HG02763 (cell line): ENCODE results near the gene PIGS.
"Not testable (repeated sequence)": the region's sequence is repeated elsewhere in the genome, so short reads cannot be mapped to it uniquely, and the experiment has no call there.

Experiments
- ATAC-seq: cut with Tn5 transposase; IDR thresholded peaks from one replicate; pipeline ENCODE4 v1.9.1; 2021; ENCODE audit warnings: mild to moderate bottlenecking, moderate library complexity; ENCODE audit not compliant: unreplicated experiment

PIGS gene

DNA sequence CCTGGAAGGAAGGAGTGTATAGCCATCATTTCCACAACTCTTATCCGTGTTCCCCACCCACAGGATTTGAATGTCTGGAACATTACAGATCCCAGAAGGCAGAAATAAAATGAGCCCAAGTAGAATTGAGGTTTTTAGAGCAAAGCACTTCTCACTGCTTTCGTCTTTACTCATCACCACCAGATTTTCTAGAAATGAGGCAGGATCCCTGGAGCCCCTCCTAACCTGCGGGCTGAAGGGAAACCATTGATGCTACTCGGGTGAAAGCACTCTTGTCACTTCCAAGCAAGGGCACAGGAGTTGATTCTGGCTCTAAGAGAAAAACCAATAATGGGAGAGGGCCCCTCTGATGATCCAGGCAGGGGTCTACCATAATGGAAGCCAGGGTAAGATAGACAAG lies 8.2 kb upstream of the PIGS start:
- ATAC-seq = no peak

DNA sequence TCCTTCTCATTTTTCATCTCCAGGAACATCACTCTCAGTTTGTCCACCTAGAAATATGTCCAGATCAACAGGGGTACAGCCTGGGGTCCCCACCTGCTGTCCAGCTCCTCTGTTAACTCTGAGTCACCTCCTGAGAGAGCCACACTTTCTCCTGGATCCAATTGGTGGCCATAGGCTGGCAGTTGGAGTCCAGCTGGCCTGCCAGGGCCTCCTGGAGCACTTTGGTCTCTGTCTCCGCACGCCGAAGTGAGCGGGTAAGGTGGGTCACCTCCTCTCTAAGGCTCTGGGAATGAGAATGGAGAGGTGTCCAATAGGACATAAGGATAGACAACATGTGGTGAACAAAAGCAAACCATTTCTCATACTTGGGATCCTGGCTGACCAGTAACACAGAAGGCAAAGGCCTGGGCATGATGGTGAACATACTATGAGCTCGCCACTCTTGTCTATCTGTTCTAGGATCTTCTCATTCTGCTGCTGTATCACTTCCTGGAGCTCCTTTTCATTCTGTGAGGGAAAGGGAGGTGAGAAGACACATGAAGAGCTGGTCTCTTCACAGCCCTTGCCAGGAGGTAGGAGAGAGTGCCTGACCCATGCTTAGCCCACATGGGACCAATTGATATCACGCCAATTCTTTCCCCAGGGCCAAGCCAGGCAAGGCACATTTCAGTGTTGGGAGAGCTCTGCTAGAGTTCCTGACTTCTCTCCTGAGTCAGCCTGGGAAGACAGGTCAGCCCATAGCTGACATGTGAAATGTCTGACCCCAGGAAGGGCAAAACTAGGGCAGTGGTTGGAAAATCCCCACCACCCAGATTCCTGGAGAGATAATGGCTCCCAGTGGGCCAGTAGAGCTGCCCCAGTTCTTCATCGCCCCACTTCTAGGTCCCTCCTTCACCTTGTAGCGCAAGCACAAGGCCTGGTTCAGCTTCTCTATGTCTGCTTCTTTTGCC lies 7.2 kb upstream of the PIGS start:
- no peak for ATAC-seq

DNA sequence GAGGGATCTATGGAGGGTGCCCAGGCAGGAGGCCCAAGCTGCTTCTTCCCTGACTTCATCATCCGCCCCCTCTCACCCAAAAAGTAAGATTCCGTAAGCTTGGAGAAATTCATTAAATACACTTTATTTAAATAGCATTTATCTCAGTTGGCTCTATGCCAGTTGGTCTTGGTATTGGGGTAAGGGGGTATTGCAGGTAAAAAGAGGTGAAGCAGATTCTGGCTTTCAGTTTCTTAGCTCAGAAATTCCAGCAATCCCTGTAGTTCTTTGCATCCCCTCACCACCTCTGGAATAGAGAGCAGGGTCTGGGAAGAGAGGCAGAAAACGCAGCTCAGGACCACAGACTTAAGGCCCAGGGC lies 6.1 kb upstream of the PIGS start:
- no peak for ATAC-seq

DNA sequence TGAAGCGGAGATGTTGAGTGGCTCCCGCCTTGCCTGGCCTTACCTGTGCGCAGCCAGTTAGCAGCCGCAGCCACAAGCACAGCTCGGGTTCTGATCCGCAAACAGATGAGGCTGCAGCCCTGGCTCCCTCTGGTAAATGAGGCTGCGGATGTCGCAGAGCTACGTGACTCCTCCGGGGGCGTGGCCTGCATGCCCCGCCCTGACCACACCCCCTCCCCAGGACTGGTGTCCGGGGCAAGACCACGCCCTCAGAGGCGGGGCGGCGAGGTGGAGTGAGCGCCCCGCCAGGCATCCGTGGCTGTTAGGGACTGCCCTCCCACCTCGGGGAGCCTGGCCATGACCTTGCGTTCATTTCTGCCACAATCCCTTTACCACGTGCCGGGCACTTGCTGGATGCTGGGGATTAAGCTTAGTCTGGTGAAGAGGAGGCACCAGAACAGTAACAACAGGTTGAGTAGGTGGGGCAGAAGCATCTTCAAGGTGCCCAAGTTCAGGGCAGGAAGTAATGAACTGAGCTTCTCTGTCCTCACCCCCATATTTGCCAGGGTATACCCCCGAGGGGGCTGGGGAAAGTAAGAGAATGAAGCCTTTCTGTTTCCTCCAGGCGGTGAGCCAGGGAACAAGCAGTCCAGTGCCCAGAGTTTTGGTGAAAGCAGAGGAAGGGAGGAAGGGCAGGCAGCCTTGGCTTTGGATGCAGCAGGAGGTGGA lies 5.6 kb upstream of the PIGS start, which contains the start of gene ALDOC:
Gene ALDOC (minus strand): TSS at position 138 of the 708 bp plus-strand sequence. CDS start 1,363 bp downstream, outside the sequence.
- peak; percentile 78 for ATAC-seq

DNA sequence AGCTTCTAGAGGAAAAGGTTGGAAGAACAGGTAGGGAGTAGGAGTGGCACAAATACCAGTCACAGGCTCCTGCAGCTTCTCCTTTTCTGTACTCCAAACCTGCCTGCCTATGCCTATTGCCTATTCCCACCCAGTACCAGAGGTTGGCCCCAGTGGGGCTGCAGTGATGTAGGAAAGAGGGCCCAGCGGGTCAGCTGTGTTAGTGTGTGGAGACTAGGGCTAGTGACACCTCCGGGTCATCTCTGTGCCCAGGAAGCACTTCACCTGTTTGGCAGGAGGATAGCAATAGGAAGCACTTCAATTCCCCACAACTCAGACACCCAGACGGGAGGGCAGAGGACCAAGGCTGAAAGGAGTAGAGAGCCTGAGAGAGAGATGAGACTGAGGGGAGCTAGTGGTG lies 4.7 kb upstream of the PIGS start:
- not testable (repeated sequence) for ATAC-seq

DNA sequence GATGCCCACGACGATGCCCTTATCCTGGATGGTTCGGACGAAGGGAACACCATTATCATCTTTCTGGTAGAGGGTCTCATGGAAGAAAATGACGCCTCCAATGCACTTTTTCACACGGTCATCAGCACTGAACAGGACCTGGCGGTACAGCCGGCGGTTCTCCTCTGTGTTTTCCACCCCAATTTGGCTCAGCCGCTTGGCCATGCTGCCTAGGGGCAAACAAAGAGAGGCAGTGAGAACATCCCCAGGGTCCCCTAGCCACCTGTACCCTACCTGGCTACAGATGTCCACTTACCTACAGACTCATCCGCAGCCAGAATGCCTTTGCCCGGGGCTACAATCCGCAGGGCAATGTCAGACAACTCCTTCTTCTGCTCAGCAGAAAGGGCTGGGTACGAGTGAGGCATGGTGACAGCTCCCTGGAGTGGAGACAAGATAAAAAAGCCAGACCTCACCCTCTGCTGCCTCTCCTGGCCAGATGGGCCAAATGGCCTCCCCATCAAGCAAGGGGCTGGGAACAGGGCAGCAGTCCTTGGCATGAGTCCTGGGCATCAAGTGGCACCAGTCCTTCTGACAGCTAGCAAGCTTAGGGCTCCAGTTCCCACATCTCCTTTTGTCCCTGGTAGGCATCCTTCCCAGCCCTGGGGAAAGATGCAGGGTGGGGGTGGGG lies 3.9 kb upstream of the PIGS start:
- no peak for ATAC-seq

DNA sequence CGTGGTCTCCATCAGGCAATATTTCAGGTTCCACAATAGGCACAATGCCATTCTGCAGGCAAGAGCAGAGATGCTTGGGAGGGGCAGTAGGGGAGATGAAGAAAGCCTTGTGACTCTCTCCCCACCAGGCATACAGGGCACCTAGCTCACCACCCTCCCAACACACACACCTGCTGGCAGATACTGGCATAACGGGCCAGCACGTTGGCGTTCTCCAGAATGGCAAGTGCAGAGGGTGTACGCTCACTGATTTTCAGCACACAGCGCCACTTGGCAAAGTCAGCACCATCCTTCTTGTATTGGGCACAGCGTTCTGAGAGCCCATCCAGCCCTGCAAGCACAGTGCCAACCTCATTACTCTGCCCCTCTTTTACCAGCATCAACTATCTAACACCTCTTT lies 3.2 kb upstream of the PIGS start:
- no peak for ATAC-seq

DNA sequence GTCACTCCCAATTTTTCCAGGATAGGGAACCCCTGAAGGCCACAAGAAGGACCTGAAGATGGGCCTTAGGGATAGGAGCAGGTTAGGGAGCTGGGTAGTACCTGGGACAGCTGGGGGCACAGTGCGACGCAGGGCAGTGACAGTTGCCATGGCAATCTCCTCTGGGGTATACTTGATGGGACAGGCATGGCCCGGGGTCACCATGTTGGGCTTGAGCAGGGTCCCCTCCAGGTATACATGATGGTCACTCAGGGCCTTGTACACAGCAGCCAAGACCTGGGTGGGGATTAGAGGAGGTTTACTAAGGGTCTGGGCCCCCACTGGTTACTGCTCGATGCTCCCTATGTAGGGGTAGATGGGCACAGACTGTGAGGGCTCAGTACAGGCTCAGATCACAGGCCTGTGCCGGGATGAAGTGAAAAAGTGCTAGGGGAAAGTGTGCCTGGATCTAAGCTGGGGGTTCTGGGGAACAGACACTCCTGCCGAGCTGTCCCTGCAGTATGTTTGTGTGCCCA lies 2.7 kb upstream of the PIGS start:
- ATAC-seq = no peak

DNA sequence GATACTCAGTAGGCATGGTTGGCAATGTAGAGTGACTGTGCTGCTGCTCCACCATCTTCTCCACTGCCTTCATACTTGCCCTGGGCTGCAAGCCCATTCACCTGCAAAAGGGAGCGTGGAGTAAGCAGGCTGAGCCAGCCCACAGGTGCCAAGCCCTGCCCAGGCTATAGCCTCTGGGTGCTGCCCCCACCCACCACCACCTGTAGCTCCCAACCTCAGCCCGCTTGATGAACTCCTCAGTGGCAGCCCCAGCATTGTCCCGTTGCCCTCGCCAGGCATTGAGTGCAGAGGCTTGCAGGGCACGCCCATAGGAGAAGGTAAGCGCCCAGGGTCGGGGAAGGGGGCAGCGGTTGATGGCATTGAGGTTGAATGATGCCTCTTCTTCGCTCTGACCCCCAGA lies 2.2 kb upstream of the PIGS start:
- no peak for ATAC-seq

DNA sequence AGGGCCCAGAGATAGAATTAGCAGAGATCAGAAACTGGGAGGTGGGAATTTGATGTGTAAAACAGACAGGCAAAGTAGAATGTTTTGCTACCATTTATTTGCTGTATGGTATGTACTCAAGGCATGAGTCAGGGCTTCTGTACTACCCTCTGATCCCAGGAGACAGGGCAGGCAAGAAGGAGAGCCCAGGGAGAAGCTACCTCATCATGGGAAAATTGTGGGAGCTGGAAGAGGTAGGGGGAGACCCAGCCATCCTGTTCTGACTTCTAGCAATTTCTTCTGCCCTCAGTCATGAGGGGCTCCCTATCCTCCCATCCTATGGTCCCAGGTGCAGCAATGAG lies 1.7 kb upstream of the PIGS start:
- no peak for ATAC-seq

DNA sequence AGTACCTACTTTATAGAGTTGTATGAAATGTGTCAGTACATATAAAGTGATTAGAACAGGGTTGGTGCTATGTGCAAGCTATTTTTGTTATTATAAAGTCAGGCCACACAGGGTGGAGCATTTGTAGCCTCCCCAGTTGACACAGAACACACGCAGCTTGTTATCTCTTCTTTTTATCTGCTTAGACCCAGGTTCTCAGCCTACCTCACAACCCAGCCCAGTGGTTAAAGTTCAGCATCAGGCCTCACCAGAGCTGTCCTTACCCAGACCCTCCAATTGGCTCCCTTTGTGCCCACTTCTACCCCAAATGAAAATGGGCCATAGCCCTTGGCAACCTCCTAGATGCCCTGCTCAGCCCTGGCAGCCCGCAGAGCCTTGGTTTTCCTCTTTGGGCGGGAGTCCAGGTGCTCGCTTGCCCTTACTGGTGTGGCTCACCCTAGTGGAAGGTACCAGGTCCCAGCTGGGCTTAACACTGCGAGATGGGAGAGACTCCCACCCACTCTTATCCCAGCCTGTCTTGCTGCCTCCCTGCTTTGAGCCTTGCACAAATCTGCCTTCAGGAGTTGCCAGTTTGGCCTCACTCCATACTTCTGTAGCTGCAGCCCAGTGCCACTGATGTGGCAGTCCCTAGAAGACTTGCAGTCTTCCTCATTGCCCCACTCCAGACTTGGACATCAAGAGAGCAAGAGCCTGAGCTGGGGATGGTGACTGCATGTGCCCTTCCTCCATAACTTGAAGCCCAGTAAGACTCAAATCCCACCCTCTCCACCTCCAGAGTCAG lies 1.1 kb upstream of the PIGS start:
- ATAC-seq = no peak

DNA sequence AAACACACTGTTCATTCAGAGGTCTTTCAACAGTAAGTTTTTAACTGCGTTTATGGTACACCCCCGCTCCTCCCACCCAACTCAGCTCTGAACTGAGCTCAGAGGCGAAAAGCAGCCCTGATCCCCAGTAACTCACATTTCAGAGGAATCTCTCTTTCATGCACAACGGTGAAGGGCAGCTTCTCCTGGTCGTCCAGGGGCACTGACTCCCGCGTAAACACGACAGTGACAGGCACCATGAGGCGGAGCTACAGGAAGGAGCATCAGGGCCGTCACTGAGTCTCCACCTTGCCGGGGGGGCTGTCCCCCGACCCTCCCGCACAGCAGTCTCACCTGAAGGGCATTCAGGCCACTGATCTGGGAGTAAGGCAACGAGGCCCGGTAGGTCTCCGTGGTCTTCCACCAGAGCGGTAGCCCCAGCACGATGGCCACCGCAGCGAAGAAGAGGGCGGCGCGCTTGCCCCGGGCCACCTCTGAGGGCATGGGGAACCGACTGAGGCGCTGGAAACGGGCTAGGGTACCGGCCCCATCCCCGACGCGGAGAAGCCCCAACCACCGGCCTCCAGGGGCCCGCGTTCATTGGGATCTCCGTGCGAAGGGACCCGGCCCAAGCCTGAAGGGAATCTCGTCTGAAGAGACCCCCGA lies 486 bp downstream of the PIGS start:
- peak; percentile 15 for ATAC-seq

DNA sequence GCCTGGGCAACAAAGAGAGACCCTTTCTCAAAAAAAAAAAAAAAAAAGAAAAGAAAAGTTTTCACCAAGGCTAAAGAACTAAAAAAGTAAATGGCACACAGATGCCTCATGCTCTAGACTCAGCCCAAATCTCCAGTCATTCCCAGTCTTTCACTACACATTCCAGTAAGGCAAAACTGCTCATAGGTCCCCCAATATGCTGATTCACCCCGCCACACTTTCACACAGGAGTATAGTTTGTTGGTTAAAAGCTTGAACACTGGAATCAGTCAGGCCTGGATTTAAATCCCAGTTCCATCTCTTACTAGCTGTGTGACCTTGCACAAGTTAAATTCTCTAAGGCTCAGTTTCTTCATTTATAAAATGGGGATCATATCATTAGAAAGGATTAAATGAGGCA lies 1.9 kb downstream of the PIGS start:
- no peak for ATAC-seq

DNA sequence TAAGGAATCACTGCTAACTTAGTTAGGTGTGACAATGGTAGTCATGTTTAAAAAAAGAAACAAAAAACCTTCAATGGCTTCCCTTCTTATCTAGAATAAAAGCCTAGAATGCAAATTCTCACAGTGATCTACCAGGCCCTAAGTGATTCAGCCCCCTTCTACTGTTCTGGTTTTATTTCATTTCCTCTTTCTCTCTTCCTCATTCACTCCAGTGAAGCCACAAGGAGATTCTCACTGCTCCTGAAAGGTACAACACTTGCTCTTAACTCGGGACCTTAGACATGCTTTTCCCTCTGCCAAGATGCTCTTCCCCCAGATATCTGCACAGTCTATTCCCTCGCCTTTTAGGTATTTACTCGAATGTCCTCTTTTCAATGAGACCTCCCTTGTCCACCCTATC lies 3.7 kb downstream of the PIGS start:
- no peak for ATAC-seq

DNA sequence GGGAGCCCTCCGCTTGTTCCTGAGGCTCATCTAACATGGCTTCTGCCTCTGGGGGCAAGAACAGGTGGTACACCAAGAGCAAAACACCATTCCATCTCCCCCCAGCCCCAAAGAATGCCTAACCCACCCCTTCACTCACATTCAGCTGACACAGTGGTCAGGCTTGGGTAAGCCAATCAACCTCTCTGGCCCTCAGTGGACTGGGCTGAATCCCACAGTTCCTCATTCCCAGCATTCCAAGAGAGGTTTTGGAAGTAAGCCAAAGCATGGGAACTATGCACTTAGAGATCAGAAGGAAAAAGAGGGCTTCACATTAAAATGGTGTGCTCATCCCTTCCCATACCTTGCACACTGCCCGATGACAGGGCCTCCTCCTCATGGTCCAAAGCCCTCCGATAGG lies 7.8 kb downstream of the PIGS start:
- ATAC-seq = no peak

DNA sequence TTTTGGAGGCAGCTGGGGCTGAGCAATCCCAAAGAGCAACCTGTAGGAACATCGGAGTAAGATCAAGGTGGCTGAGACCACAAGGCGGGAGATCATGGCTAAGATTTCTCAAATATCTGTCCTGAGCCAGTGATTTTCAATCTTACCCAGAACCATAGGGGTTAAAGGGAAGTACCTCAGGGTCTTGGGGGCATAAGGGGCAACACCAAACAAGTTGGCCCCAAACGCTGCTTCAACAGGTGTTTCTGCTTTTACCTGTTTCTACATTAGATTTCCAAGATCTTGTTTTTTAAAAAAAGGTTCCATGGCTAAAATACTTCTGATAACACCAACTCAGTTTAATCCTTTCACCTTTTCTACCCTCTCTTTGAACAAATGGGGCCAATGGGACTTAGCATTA lies 16.3 kb downstream of the PIGS start:
- ATAC-seq = no peak

DNA sequence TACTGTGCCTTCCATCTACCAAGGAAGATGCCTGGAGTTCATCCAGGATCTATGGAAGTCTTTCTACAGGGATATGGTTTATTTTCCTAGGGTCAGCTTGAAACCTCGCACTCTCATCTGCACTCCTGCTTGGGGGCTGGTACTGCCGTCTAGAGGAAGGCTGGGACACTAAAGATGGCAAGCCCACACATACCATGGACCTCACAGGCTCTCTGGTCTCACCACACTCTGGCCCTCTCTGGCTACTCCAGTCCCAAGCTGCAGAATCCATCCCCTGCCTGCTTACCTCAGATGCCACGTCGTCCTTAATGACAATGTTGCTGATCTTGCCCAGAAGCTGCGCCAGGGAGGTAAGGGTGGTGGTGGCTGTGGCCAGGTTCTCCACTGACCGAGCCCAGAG lies 16.8 kb downstream of the PIGS start:
- no peak for ATAC-seq

DNA sequence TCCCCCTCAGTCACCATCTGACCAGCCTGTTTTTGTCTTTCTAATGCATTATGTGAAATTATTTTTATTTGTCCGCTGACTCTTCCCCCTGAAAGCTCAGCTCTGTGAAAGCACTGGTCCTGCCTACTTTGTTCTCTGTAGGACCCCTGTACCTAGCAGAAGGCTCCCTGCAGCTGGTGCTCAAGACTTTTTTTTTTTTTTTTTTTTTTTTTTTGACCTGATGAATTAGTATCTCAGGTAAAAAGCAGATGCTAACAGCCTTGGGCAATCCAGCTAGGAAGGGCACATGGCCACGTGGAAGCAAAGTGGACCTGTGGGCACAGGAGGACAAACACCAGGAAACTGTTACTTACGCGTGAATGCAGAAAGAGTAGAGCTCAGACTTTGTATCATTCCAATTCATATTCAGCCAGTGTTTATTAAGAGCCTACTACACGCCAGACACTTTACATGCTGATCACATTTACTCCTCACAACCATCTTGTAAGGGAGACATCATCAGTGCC lies 18.3 kb downstream of the PIGS start:
- no peak for ATAC-seq

DNA sequence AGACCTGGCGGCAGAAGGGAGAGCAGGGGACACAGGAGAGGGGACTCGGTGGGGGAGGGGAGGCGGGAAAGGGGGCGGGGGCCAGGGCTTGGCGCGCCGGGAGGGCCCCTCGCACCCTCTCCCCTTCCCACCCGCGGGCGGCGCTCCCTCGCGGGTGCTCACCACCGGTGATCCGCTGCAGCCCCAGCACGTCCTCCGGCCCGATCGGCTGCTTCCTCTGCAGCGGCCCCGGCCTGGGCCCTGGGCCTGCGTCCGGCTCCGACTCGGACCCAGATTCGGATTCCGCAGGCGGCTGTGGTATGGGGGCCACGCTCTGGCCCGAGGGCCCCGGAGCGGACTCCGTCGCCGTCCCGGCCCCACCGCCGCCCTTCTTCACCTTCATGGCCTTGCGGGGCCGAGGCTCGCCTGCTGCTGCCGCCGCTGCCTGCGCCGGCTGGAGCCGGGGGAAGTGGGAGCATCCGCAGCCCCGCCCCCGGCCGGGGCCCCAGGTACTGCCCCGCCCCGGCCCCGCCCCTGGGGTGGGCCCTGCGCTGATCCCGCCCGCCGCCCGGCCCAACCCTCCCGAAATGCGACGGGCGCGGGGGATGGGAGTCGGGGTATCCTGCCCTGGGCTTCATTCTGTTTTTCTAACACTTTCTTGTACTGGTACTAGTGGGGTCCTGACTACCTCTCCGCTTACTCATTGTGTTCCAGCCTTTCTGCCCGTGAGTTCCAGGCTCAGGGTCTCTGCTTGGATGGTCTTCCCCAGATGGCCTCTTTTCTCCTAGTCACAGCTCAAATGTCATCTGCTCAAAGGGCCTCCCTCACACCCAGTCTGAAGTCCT lies 18.9 kb downstream of the PIGS start, which contains the start of gene UNC119:
Gene UNC119 (minus strand): TSS at position 449 of the 824 bp plus-strand sequence. CDS start 67 bp downstream, at position 382.
- peak; percentile 51 for ATAC-seq
